Ishikawa (cell line): Measurements from ENCODE around the gene SRSF2.

Source experiments
- CREB1 ChIP-seq: IDR thresholded peaks from 2 replicates; pipeline ENCODE4 v1.6.1; 2012; ENCODE audit warnings: low read depth
- FOXM1 ChIP-seq: IDR thresholded peaks from 2 replicates; pipeline ENCODE4 v1.6.1; 2012; ENCODE audit warnings: low read depth, borderline replicate concordance
- RAD21 ChIP-seq: IDR thresholded peaks from 2 replicates; pipeline ENCODE4 v1.6.1; 2012; ENCODE audit warnings: low read depth
- TAF1 ChIP-seq: IDR thresholded peaks from 2 replicates; pipeline ENCODE4 v1.6.1; 2012; ENCODE audit warnings: low read depth, mild to moderate bottlenecking
- TF ChIP-seq, protein P1 (sequence below): IDR thresholded peaks from 2 replicates; pipeline ENCODE4 v1.6.1; 2012; ENCODE audit warnings: low read depth, mild to moderate bottlenecking
- TF ChIP-seq, protein P2 (sequence below): IDR thresholded peaks from 2 replicates; pipeline ENCODE4 v1.6.1; 2012

DNA sequence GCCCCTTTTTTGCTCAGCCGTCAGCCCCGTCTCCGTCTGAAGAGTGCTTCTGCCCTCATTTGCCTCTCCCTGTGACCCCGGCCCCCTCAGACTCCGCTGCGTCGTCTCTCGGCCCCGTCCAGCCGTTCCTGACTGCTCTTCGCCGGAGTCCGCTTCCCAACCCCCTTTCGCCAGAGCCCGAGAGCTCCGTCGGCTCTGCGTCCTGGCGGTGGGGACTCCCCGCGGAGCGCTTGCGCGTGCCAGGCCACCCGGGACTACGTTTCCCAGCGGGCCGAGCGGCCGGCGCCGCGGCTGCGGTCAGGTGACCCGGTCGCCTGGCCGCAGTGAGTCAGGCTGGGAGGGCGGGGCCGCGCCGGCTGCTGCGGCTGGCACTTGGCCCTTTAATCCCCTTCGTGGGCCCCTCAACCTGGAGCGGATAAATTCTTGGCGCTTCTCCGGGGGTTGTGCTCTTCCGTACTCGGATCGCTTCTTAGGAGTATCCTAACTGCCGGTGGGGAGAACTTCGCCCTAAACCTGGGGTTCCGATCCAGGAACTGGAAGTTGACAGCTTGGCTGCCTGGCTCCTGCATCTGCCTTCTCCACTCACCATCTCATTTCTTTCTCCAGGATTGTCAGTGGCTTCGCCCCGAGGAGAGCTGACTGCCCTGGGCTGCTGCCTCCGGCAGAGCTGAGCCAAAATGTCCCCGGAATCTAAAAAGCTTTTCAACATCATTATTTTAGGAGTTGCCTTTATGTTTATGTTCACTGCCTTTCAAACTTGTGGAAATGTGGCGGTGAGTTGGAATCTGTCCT, 741 bp upstream of the SRSF2 start, which contains the start of gene MFSD11:
- TF ChIP-seq, protein P1, sequence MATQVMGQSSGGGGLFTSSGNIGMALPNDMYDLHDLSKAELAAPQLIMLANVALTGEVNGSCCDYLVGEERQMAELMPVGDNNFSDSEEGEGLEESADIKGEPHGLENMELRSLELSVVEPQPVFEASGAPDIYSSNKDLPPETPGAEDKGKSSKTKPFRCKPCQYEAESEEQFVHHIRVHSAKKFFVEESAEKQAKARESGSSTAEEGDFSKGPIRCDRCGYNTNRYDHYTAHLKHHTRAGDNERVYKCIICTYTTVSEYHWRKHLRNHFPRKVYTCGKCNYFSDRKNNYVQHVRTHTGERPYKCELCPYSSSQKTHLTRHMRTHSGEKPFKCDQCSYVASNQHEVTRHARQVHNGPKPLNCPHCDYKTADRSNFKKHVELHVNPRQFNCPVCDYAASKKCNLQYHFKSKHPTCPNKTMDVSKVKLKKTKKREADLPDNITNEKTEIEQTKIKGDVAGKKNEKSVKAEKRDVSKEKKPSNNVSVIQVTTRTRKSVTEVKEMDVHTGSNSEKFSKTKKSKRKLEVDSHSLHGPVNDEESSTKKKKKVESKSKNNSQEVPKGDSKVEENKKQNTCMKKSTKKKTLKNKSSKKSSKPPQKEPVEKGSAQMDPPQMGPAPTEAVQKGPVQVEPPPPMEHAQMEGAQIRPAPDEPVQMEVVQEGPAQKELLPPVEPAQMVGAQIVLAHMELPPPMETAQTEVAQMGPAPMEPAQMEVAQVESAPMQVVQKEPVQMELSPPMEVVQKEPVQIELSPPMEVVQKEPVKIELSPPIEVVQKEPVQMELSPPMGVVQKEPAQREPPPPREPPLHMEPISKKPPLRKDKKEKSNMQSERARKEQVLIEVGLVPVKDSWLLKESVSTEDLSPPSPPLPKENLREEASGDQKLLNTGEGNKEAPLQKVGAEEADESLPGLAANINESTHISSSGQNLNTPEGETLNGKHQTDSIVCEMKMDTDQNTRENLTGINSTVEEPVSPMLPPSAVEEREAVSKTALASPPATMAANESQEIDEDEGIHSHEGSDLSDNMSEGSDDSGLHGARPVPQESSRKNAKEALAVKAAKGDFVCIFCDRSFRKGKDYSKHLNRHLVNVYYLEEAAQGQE = no peak
- no peak; the same call in 1 of the 2 replicates for TF ChIP-seq TAF1
- TF ChIP-seq CREB1 = no peak; the same call in 1 of the 2 replicates
- TF ChIP-seq FOXM1 = peak; percentile 37
- TF ChIP-seq RAD21 = no peak; the same call in 1 of the 2 replicates
- TF ChIP-seq, protein P2, sequence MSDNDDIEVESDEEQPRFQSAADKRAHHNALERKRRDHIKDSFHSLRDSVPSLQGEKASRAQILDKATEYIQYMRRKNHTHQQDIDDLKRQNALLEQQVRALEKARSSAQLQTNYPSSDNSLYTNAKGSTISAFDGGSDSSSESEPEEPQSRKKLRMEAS = peak; percentile 80
